HFF-Myc (cell line): ENCODE results near the gene DISC1.

ENCODE experiments used
- DNase-seq: peaks from one replicate; pipeline ENCODE4 v3.0.0-alpha.2; 2011; ENCODE audit warnings: low read depth; ENCODE audit errors: extremely low read depth
- H3K4me3 ChIP-seq: replicated peaks from 2 replicates; pipeline ENCODE4 v1.5.1; 2011; ENCODE audit warnings: low read depth, mild to moderate bottlenecking, control low read depth, low read length
- CTCF ChIP-seq: IDR thresholded peaks from 2 replicates; pipeline ENCODE4 v1.5.1; 2012; ENCODE audit warnings: mild to moderate bottlenecking, low read depth, low read length, control low read depth; ENCODE audit errors: missing control alignments

The DISC1 gene

GRCh38 chr1:231926340-231926739 lies 299.8 kb downstream of the DISC1 start:
- TF ChIP-seq CTCF: no peak
- no peak for DNase-seq
- H3K4me3 ChIP-seq: no peak overlapping the region

GRCh38 chr1:231926933-231927332 lies 300.3 kb downstream of the DISC1 start:
- DNase-seq: no peak
- TF ChIP-seq CTCF: no peak
- no peak overlapping the region for H3K4me3 ChIP-seq

- no peak for DNase-seq
- TF ChIP-seq CTCF: no peak
- H3K4me3 ChIP-seq: no peak overlapping the region
Observed at GRCh38 chr1:231927431-231927830, 300.8 kb downstream of the DISC1 start.

GRCh38 chr1:231929311-231929710 lies 302.7 kb downstream of the DISC1 start:
- no peak overlapping the region for H3K4me3 ChIP-seq
- no peak for DNase-seq
- no peak for TF ChIP-seq CTCF

GRCh38 chr1:231930257-231930947 lies 303.8 kb downstream of the DISC1 start:
- DNase-seq: no peak
- no peak overlapping the region for H3K4me3 ChIP-seq
- TF ChIP-seq CTCF: no peak

- TF ChIP-seq CTCF: no peak
Observed at GRCh38 chr1:231931146-231931545, 304.6 kb downstream of the DISC1 start.

More at GRCh38 chr1:231931146-231931545, 304.6 kb downstream of the DISC1 start:
- DNase-seq: no peak
- no peak overlapping the region for H3K4me3 ChIP-seq
